GM18507 (cell line): ENCODE data around the gene FYB1.

ENCODE experiments used
- DNase-seq: peaks from one replicate; pipeline ENCODE4 v3.0.0; 2011; ENCODE audit warnings: low read depth; ENCODE audit not compliant: insufficient read length; ENCODE audit errors: extremely low spot score
- FAIRE-seq: peaks from 2 replicates; lab custom pipeline; 2011; peaks lifted over from hg19 to GRCh38; lab: Jason Lieb, UNC

Gene FYB1

GRCh38 chr5:39073767-39074016 lies 145.7 kb downstream of the FYB1 start:
- no peak for FAIRE-seq

GRCh38 chr5:39072925-39073766 lies 146.2 kb downstream of the FYB1 start:
- no peak for DNase-seq
- FAIRE-seq: peak; percentile 86

More at GRCh38 chr5:39073767-39074016, 145.7 kb downstream of the FYB1 start:
- no peak for DNase-seq

- FAIRE-seq (no peak), DNase-seq (no peak)
Observed at GRCh38 chr5:39068099-39068498, 151.3 kb downstream of the FYB1 start.

- FAIRE-seq (no peak), DNase-seq (no peak)
Observed at GRCh38 chr5:39064450-39064849, 154.9 kb downstream of the FYB1 start.

GRCh38 chr5:39063037-39063436 lies 156.3 kb downstream of the FYB1 start:
- no peak for DNase-seq
- no peak for FAIRE-seq

- no peak for FAIRE-seq
- DNase-seq: no peak
Observed at GRCh38 chr5:39062530-39062929, 156.8 kb downstream of the FYB1 start.

GRCh38 chr5:39062104-39062503 lies 157.3 kb downstream of the FYB1 start:
- FAIRE-seq (no peak), DNase-seq (no peak)

- no peak for FAIRE-seq
- no peak for DNase-seq
Observed at GRCh38 chr5:39059064-39059463, 160.3 kb downstream of the FYB1 start.

- FAIRE-seq (peak; percentile 66), DNase-seq (no peak)
Observed at GRCh38 chr5:39058178-39058921, 161.0 kb downstream of the FYB1 start.

GRCh38 chr5:39057734-39058133 lies 161.6 kb downstream of the FYB1 start:
- FAIRE-seq (peak; percentile 64), DNase-seq (no peak)

GRCh38 chr5:39055768-39056398 lies 163.5 kb downstream of the FYB1 start:
- FAIRE-seq: no peak
- no peak for DNase-seq
